ENCODE data around the gene CEP131.

DNA sequence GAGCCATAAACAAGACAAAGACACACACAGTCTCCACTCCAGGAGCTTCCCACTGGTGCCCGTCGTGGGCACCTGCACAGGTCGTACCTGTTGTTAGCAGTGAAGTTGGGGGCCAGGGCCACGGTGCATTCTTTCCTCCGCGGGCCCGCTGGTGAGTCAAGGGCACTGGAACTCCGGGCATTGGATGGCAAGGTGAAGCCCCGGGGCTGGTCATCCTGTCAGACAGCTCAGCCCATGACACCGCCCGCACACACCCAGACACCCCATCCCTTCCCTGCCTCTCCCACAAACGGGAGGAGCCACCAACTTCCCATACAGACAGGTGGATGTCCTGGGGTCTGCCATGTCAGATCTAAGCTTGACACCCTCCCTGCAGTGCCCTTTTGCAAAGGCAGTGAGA is 16.1 kb downstream of the CEP131 start:
- TF ChIP-seq, protein P1, sequence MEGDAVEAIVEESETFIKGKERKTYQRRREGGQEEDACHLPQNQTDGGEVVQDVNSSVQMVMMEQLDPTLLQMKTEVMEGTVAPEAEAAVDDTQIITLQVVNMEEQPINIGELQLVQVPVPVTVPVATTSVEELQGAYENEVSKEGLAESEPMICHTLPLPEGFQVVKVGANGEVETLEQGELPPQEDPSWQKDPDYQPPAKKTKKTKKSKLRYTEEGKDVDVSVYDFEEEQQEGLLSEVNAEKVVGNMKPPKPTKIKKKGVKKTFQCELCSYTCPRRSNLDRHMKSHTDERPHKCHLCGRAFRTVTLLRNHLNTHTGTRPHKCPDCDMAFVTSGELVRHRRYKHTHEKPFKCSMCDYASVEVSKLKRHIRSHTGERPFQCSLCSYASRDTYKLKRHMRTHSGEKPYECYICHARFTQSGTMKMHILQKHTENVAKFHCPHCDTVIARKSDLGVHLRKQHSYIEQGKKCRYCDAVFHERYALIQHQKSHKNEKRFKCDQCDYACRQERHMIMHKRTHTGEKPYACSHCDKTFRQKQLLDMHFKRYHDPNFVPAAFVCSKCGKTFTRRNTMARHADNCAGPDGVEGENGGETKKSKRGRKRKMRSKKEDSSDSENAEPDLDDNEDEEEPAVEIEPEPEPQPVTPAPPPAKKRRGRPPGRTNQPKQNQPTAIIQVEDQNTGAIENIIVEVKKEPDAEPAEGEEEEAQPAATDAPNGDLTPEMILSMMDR (IDR thresholded peaks at IDR 0.05; ENCODE audit: insufficient read depth, low read length, poor library complexity, severe bottlenecking) = no peak
- no peak for TF ChIP-seq EZH2phosphoT487 (conservative IDR thresholded peaks at IDR 0.05; ENCODE audit: low read length)

All from SU-DHL-6 (cell line).